Transverse colon (tissue), 4 donors: ENCODE data around the gene GNAQ. TPM values are rescaled to one million over a fixed set of nuclear protein-coding genes. Genes with fewer than 3 reads are reported as not detected.

Experiments used
- DNase-seq: peaks from one replicate; pipeline ENCODE4 v3.0.0-alpha.2; 2019
- H3K27ac ChIP-seq, 4 donors: fragments of 200-600 bp; sonication (generic); 2 replicates each; pipeline ENCODE4 v1.5.1; 2016 to 2018; ENCODE audit warnings: inconsistent platforms in 4 of 4
- H3K27me3 ChIP-seq: fragments of 200-600 bp; sonication (generic); 2 replicates; pipeline ENCODE4 v1.5.1; 2017; ENCODE audit warnings: inconsistent platforms
- H3K36me3 ChIP-seq, 4 donors: fragments of 200-600 bp; sonication (generic); 2 replicates each; pipeline ENCODE4 v1.5.1; 2017 to 2019; ENCODE audit warnings: inconsistent platforms in 4 of 4
- H3K4me1 ChIP-seq, 4 donors: fragments of 200-600 bp; sonication (generic); 2 replicates each; pipeline ENCODE4 v1.5.1; 2017 to 2020; ENCODE audit warnings: inconsistent platforms in 4 of 4
- H3K4me3 ChIP-seq, 4 donors: fragments of 200-600 bp; sonication (generic); 1 replicate in 1 of 4; 2 replicates in 3 of 4; pipeline versions ENCODE4 v1.5.1 to v1.6.1; 2017 to 2019; ENCODE audit warnings: inconsistent platforms in 4 of 4
- H3K9me3 ChIP-seq, 2 donors: fragments of 200-600 bp; sonication (generic); 2 replicates each; pipeline ENCODE4 v1.5.1; 2017 to 2019; ENCODE audit warnings: inconsistent platforms in 2 of 2
- EP300 ChIP-seq: sonication (generic); formaldehyde crosslinking; IDR thresholded peaks from one replicate; pipeline ENCODE4 v1.6.1; 2017; ENCODE audit warnings: antibody characterized with exemption, low read depth
- POLR2A ChIP-seq: fragments of 450-650 bp; IDR thresholded peaks from one replicate; pipeline ENCODE4 v1.6.1; 2016; ENCODE audit warnings: antibody characterized with exemption, mild to moderate bottlenecking, moderate library complexity
- POLR2AphosphoS5 ChIP-seq, 3 donors: sonication (generic); formaldehyde crosslinking; IDR thresholded peaks; one replicate each; pipeline ENCODE4 v1.6.1; 2016; ENCODE audit warnings: antibody characterized with exemption in 3 of 3
- WGBS, 2 donors: methylation state at CpG; one replicate each; pipeline ENCODE4 v1.1.5; 2018; ENCODE audit warnings: low coverage in 1 of 2; 5-methylcytosine and 5-hydroxymethylcytosine counted together
- in situ Hi-C, 4 donors: fragments of 200-750 bp; cut with MboI; loops; one replicate each; pipeline versions ENCODE4 v1.15.0 to v1.15.1; 2017; ENCODE audit warnings: low sequenced_read_pairs in 3 of 4, low pct_ligation_motif_present in 1 of 4, low pct_unique_long_range_greater_than_20kb in 1 of 4
- intact Hi-C: fragments of 100-400 bp; cut with DNase I; formaldehyde crosslinking; loops from one replicate; pipeline ENCODE4 v1.15.1; 2023; ENCODE audit warnings: low total_unique reads
- total RNA-seq, 4 donors: library from RNA; depleted of rRNA; stranded (reverse); fragments of >200 nt; gene quantifications; one replicate each; pipeline ENCODE4 v1.1.0, GENCODE V29; 2016
- TF ChIP-seq, protein P1 (sequence below), 5 experiments: fragments of 200-600 bp in 3 of 5; fragments of 450-650 bp in 2 of 5; sonication (generic) in 3 of 5; IDR thresholded peaks; 1 replicate in 2 of 5; 2 replicates in 3 of 5; pipeline ENCODE4 v1.5.1; 2016 to 2017; ENCODE audit warnings: antibody characterized with exemption in 5 of 5, inconsistent platforms in 3 of 5, mild to moderate bottlenecking in 2 of 5, moderate library complexity in 1 of 5

Gene GNAQ
- total RNA-seq, 4 donors from 2014 or later: 36.3 to 54.9 (median 47.1) TPM

DNA sequence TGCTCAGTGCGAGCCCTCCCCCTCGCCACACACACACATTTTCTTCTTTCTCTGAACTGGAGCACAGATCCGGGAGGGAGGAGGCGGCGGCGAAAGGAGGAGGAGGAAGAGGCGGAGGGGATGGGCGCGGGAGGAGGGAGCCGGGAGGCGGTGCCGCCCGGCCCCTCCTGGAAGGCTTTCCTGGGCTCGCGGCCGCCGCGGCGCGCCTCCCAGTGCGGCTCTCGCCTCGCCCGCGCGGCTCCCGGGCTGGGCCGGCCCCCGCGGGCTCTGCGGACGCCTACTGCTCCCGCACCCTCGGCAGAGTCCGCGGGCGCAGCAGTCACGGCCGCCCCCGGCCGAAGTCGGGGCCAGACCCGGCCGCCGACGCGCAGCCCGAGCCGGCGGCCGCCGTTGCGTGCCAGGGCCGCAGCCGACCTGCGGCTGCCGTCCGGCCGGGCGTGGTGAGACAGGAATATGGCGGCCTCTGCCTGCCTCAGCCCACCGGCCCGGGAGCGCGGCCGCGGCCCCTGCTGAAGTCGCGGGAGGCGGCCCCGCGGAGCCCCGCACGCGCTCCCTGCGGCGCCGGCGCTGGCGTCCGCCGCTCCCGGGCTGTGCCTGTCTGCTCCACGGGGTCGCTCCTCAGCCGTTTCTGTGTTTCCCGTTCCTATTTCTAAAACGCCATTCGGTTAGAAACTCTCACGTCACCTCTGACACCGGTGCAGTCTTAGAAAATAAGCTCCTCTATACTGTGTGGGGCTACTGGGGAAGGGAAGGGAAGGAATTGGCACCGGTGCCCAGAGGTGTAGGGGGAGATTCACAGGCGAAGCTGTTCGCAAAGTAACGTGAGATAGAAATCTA, 500 bp upstream of the GNAQ start:
- TF ChIP-seq, protein P1, sequence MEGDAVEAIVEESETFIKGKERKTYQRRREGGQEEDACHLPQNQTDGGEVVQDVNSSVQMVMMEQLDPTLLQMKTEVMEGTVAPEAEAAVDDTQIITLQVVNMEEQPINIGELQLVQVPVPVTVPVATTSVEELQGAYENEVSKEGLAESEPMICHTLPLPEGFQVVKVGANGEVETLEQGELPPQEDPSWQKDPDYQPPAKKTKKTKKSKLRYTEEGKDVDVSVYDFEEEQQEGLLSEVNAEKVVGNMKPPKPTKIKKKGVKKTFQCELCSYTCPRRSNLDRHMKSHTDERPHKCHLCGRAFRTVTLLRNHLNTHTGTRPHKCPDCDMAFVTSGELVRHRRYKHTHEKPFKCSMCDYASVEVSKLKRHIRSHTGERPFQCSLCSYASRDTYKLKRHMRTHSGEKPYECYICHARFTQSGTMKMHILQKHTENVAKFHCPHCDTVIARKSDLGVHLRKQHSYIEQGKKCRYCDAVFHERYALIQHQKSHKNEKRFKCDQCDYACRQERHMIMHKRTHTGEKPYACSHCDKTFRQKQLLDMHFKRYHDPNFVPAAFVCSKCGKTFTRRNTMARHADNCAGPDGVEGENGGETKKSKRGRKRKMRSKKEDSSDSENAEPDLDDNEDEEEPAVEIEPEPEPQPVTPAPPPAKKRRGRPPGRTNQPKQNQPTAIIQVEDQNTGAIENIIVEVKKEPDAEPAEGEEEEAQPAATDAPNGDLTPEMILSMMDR (IDR thresholded peaks at IDR 0.05): no peak
- TF ChIP-seq POLR2AphosphoS5 (IDR thresholded peaks at IDR 0.05) (peak; percentile 87 to 90 (median 89)), POLR2A (peak; percentile 63), EP300 (no peak)
- intact Hi-C loops (loop anchor here (10.0 kb wide), 1 partner anchor 187 kb away; no protein-coding TSS in a partner anchor), in situ Hi-C loops (loop anchor here in 3 of 4 donors (10.0 to 25.0 kb wide), 3 partner anchors 370 to 595 kb away; no protein-coding TSS in a partner anchor)
- Histone ChIP-seq H3K4me1 (peaks cover 13 to 60% (median 34%) of the 10 kb centered on the region in 4 donors), H3K4me3 (peak overlapping the region; percentile 27 to 92 (median 70)), H3K36me3 (no peaks in the 10 kb centered on the region), H3K27me3 (no peaks in the 10 kb centered on the region), H3K27ac (peak overlapping the region; percentile 92 to 98 (median 97)), H3K9me3 (no peaks in the 10 kb centered on the region)
- DNase-seq: peak; percentile 93
- 0% methylated on average over 2 to 63 of the region's 95 CpGs for WGBS, 2 donors

DNA sequence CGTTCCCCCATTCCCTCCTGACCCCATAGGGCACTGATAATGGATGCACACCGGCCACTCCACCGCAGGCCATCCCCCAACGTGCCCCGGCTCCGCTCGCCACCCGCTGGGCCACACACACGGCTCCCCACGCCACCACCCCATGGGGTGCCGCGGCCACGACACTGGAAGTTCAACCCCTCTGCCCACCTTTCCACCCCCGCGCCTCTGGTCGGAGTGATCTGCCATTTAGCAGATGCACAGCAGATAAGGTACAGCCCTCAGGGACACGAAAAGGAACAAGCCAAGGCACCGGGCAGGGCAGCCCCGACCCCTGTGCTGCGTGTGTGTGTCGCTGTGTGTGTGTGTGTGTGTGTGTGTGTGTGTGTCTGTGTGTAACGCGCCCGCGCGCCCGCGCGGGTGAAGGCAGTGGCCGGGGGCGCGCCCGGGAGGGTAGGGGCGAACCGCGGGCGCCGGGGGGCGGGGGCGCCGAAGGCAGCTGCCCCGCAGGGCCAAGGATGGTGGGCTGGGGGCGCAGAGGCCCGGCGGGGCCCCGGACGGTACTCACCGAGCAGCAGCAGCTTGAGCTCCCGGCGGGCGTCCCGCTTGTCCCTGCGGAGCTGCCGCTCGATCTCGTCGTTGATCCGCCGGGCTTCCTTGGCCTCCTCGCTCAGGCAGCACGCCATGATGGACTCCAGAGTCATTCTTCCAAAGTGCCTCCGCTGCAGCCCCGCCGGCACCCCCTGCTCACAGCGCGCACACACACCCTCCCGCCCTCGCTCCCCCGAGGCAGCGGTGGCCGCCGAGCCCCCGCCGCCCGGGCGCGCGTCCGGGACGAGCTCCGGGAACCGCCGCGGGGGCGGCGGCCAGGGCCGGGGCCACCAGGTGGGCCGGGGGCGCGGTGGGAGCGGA, 813 bp downstream of the GNAQ start:
- peak; percentile 58 for DNase-seq
- intact Hi-C loops: loop anchor here (10.0 kb wide), 1 partner anchor 186 kb away; no protein-coding TSS in a partner anchor
- Histone ChIP-seq H3K36me3 (no peaks in the 10 kb centered on the region), H3K27ac (peak overlapping the region; percentile 92 to 98 (median 97)), H3K4me3 (peak overlapping the region; percentile 64 to 92 (median 74)), H3K27me3 (no peaks in the 10 kb centered on the region), H3K4me1 (peaks cover 13 to 73% (median 47%) of the 10 kb centered on the region in 4 donors), H3K9me3 (no peaks in the 10 kb centered on the region)
- in situ Hi-C loops: loop anchor here in 3 of 4 donors (10.0 to 25.0 kb wide), 3 partner anchors 368 to 593 kb away; no protein-coding TSS in a partner anchor
- WGBS, 2 donors: 10% methylated on average over 51 of the region's 91 CpGs; no CpG with 5 or more reads in 1 of the 2 donors
- no peak for TF ChIP-seq POLR2AphosphoS5 (IDR thresholded peaks at IDR 0.05)
- TF ChIP-seq, protein P1 (IDR thresholded peaks at IDR 0.05): no peak

DNA sequence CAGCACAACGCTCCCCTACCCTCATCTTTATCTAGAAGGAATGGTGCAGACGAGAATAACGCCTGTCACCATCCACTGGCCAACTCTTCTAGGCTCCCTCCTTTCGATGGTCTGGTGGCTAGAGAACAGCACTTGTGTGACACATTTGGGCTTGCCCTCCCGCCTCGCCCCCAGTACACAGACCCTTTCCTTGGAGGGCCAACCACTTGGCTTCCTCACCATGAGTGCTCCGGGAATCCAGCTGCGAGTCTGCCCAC, 1.4 kb downstream of the GNAQ start:
- intact Hi-C loops (loop anchor here (10.0 kb wide), 1 partner anchor 185 kb away; no protein-coding TSS in a partner anchor), in situ Hi-C loops (loop anchor here in 3 of 4 donors (10.0 to 25.0 kb wide), 3 partner anchors 368 to 593 kb away; no protein-coding TSS in a partner anchor)
- Histone ChIP-seq H3K27me3 (no peaks in the 10 kb centered on the region), H3K27ac (peak overlapping the region; percentile 92 to 98 (median 97)), H3K9me3 (no peaks in the 10 kb centered on the region), H3K36me3 (no peaks in the 10 kb centered on the region), H3K4me3 (peak overlapping the region; percentile 64 to 92 (median 74)), H3K4me1 (peaks cover 12 to 73% (median 50%) of the 10 kb centered on the region in 4 donors)
- TF ChIP-seq EP300: no peak
- TF ChIP-seq, protein P1 (IDR thresholded peaks at IDR 0.05): no peak
- TF ChIP-seq POLR2A: no peak
- no peak for TF ChIP-seq POLR2AphosphoS5 (IDR thresholded peaks at IDR 0.05)
- peak; percentile 14 for DNase-seq
- WGBS, 2 donors: 15 to 20% methylated on average over 1 to 8 of the region's 8 CpGs
